T-helper 2 cell treated with Interferon-gamma antibody and Interleukin-4, amounts not matched to agents 5 μg/mL and 100 μg/mL, for 36 hours (primary cell): Measurements from ENCODE around the gene TP53AIP1.
A peak's percentile ranks its signal among the peaks of the same experiment; 100 is the strongest.

Experiments used
- DNase-seq: peaks from one replicate; pipeline ENCODE4 v3.0.0; 2021; ENCODE audit warnings: low spot score
- H3K27ac Mint-ChIP-seq: one replicate; pipeline ENCODE4 v1.8.0; 2021; ENCODE audit warnings: mild to moderate bottlenecking, mixed read lengths
- H3K27me3 Mint-ChIP-seq: one replicate; pipeline ENCODE4 v1.8.0; 2021; ENCODE audit warnings: low read depth, mixed read lengths
- H3K36me3 Mint-ChIP-seq: one replicate; pipeline ENCODE4 v1.8.0; 2021; ENCODE audit warnings: low read depth, mixed read lengths
- H3K4me1 Mint-ChIP-seq: one replicate; pipeline ENCODE4 v1.8.0; 2021; ENCODE audit warnings: low read depth, mixed read lengths
- H3K4me3 Mint-ChIP-seq: one replicate; pipeline ENCODE4 v1.8.0; 2022; ENCODE audit warnings: mild to moderate bottlenecking, moderate library complexity, mixed read lengths
- H3K9me3 Mint-ChIP-seq: one replicate; pipeline ENCODE4 v1.8.0; 2021; ENCODE audit warnings: mixed read lengths

The TP53AIP1 gene

GRCh38 chr11:128938156-128938885 lies 4.3 kb downstream of the TP53AIP1 start:
- H3K36me3 Mint-ChIP-seq: no peaks in the 10 kb centered on the region
- no peak for DNase-seq
- no peaks in the 10 kb centered on the region for H3K9me3 Mint-ChIP-seq
- no peak overlapping the region for H3K27ac Mint-ChIP-seq
- H3K27me3 Mint-ChIP-seq: no peaks in the 10 kb centered on the region
- no peaks in the 10 kb centered on the region for H3K4me1 Mint-ChIP-seq
- H3K4me3 Mint-ChIP-seq: no peak overlapping the region

GRCh38 chr11:128937480-128937879 lies 5.2 kb downstream of the TP53AIP1 start:
- Mint-ChIP-seq H3K9me3 (no peaks in the 10 kb centered on the region), H3K4me1 (no peaks in the 10 kb centered on the region), H3K27ac (no peak overlapping the region), H3K27me3 (no peaks in the 10 kb centered on the region), H3K36me3 (no peaks in the 10 kb centered on the region), H3K4me3 (no peak overlapping the region)
- DNase-seq: no peak

- H3K27ac Mint-ChIP-seq: no peak overlapping the region
- H3K4me1 Mint-ChIP-seq: no peaks in the 10 kb centered on the region
These were observed 5.9 kb downstream of the TP53AIP1 start for GRCh38 chr11:128936606-128937251.

GRCh38 chr11:128934926-128935325 lies 7.7 kb downstream of the TP53AIP1 start:
- DNase-seq: no peak
- Mint-ChIP-seq H3K36me3 (no peaks in the 10 kb centered on the region), H3K4me1 (no peaks in the 10 kb centered on the region), H3K4me3 (no peak overlapping the region), H3K9me3 (no peaks in the 10 kb centered on the region), H3K27me3 (no peaks in the 10 kb centered on the region), H3K27ac (no peak overlapping the region)

More at GRCh38 chr11:128936606-128937251, 5.9 kb downstream of the TP53AIP1 start:
- Mint-ChIP-seq H3K9me3 (no peaks in the 10 kb centered on the region), H3K4me3 (no peak overlapping the region), H3K36me3 (no peaks in the 10 kb centered on the region), H3K27me3 (no peaks in the 10 kb centered on the region)
- no peak for DNase-seq

GRCh38 chr11:128934351-128934750 lies 8.3 kb downstream of the TP53AIP1 start:
- Mint-ChIP-seq H3K36me3 (no peaks in the 10 kb centered on the region), H3K9me3 (no peaks in the 10 kb centered on the region), H3K27ac (no peak overlapping the region), H3K4me1 (no peaks in the 10 kb centered on the region), H3K4me3 (no peak overlapping the region), H3K27me3 (no peaks in the 10 kb centered on the region)
- no peak for DNase-seq

GRCh38 chr11:128933481-128934178 lies 9.0 kb downstream of the TP53AIP1 start:
- Mint-ChIP-seq H3K9me3 (no peaks in the 10 kb centered on the region), H3K4me3 (no peak overlapping the region), H3K4me1 (peaks cover 1% of the 10 kb centered on the region), H3K36me3 (no peaks in the 10 kb centered on the region), H3K27ac (no peak overlapping the region), H3K27me3 (no peaks in the 10 kb centered on the region)
- DNase-seq: no peak

- Mint-ChIP-seq H3K4me3 (no peak overlapping the region), H3K36me3 (no peaks in the 10 kb centered on the region), H3K27ac (no peak overlapping the region), H3K9me3 (no peaks in the 10 kb centered on the region), H3K4me1 (peaks cover 5% of the 10 kb centered on the region), H3K27me3 (no peaks in the 10 kb centered on the region)
- DNase-seq: no peak
These were observed 11.0 kb downstream of the TP53AIP1 start for GRCh38 chr11:128931668-128932067.

- H3K9me3 Mint-ChIP-seq: no peaks in the 10 kb centered on the region
- H3K4me1 Mint-ChIP-seq: peaks cover 5% of the 10 kb centered on the region
- H3K27me3 Mint-ChIP-seq: no peaks in the 10 kb centered on the region
- H3K36me3 Mint-ChIP-seq: no peaks in the 10 kb centered on the region
- H3K4me3 Mint-ChIP-seq: no peak overlapping the region
- DNase-seq: no peak
- no peak overlapping the region for H3K27ac Mint-ChIP-seq
These were observed 11.6 kb downstream of the TP53AIP1 start for GRCh38 chr11:128931066-128931465.

- H3K27ac Mint-ChIP-seq: no peak overlapping the region
- H3K9me3 Mint-ChIP-seq: no peaks in the 10 kb centered on the region
- H3K27me3 Mint-ChIP-seq: no peaks in the 10 kb centered on the region
- H3K4me1 Mint-ChIP-seq: peaks cover 5% of the 10 kb centered on the region
- H3K36me3 Mint-ChIP-seq: no peaks in the 10 kb centered on the region
- DNase-seq: no peak
- H3K4me3 Mint-ChIP-seq: no peak overlapping the region
These were observed 12.7 kb downstream of the TP53AIP1 start for GRCh38 chr11:128929991-128930390.

GRCh38 chr11:128929468-128929867 lies 13.2 kb downstream of the TP53AIP1 start:
- no peaks in the 10 kb centered on the region for H3K9me3 Mint-ChIP-seq
- H3K27me3 Mint-ChIP-seq: no peaks in the 10 kb centered on the region
- H3K4me1 Mint-ChIP-seq: peaks cover 5% of the 10 kb centered on the region
- H3K4me3 Mint-ChIP-seq: no peak overlapping the region
- H3K27ac Mint-ChIP-seq: no peak overlapping the region
- H3K36me3 Mint-ChIP-seq: no peaks in the 10 kb centered on the region
- no peak for DNase-seq

- Mint-ChIP-seq H3K9me3 (no peaks in the 10 kb centered on the region), H3K27ac (no peak overlapping the region), H3K36me3 (no peaks in the 10 kb centered on the region), H3K4me3 (peak overlapping the region; percentile 0), H3K4me1 (peaks cover 5% of the 10 kb centered on the region), H3K27me3 (no peaks in the 10 kb centered on the region)
- DNase-seq: no peak
These were observed 14.3 kb downstream of the TP53AIP1 start for GRCh38 chr11:128928400-128928799.

GRCh38 chr11:128927683-128928336 lies 14.9 kb downstream of the TP53AIP1 start:
- no peaks in the 10 kb centered on the region for H3K9me3 Mint-ChIP-seq

GRCh38 chr11:128927108-128927461 lies 15.6 kb downstream of the TP53AIP1 start:
- H3K4me3 Mint-ChIP-seq: no peak overlapping the region
- H3K4me1 Mint-ChIP-seq: peaks cover 5% of the 10 kb centered on the region
- H3K9me3 Mint-ChIP-seq: no peaks in the 10 kb centered on the region
- H3K27ac Mint-ChIP-seq: no peak overlapping the region
- DNase-seq: no peak
- H3K27me3 Mint-ChIP-seq: no peaks in the 10 kb centered on the region
- no peaks in the 10 kb centered on the region for H3K36me3 Mint-ChIP-seq

More at GRCh38 chr11:128927683-128928336, 14.9 kb downstream of the TP53AIP1 start:
- Mint-ChIP-seq H3K36me3 (no peaks in the 10 kb centered on the region), H3K4me3 (no peak overlapping the region), H3K27ac (no peak overlapping the region), H3K4me1 (peaks cover 5% of the 10 kb centered on the region), H3K27me3 (no peaks in the 10 kb centered on the region)
- DNase-seq: no peak
